Esophagus muscularis mucosa (tissue), 4 donors: ENCODE results near the gene STAT1. TPM values are rescaled to one million over a fixed set of nuclear protein-coding genes. Genes with fewer than 3 reads are reported as not detected.

Experiments
- DNase-seq: peaks from one replicate; pipeline ENCODE4 v3.0.0-alpha.2; 2017; ENCODE audit errors: extremely low spot score
- H3K27ac ChIP-seq, 4 donors: fragments of 200-600 bp; sonication (generic); replicated peaks in 1 of 4; 1 replicate in 3 of 4; 2 replicates in 1 of 4; pipeline ENCODE4 v1.5.1; 2016 to 2019; ENCODE audit warnings: mild to moderate bottlenecking in 1 of 4
- H3K27me3 ChIP-seq, 4 donors: fragments of 200-600 bp; sonication (generic); one replicate each; pipeline versions ENCODE4 v1.5.1 to v1.6.0; 2016 to 2019
- H3K36me3 ChIP-seq, 4 donors: fragments of 200-600 bp; sonication (generic); one replicate each; pipeline ENCODE4 v1.5.1; 2016 to 2019
- H3K4me1 ChIP-seq, 4 donors: fragments of 200-600 bp; sonication (generic); one replicate each; pipeline ENCODE4 v1.5.1; 2016 to 2019
- H3K4me3 ChIP-seq, 4 donors: fragments of 200-600 bp; sonication (generic); 1 replicate in 2 of 4; 2 replicates in 2 of 4; pipeline ENCODE4 v1.5.1; 2016 to 2019; ENCODE audit warnings: mild to moderate bottlenecking in 4 of 4, moderate library complexity in 1 of 4
- H3K9me3 ChIP-seq, 4 donors: fragments of 200-600 bp; sonication (generic); 1 replicate in 3 of 4; 2 replicates in 1 of 4; pipeline ENCODE4 v1.5.1; 2016 to 2019
- EP300 ChIP-seq: sonication (generic); formaldehyde crosslinking; IDR thresholded peaks from one replicate; pipeline ENCODE4 v1.6.1; 2017; ENCODE audit warnings: antibody characterized with exemption
- POLR2A ChIP-seq: fragments of 450-650 bp; IDR thresholded peaks from one replicate; pipeline ENCODE4 v1.6.1; 2017; ENCODE audit warnings: antibody characterized with exemption, moderate library complexity, mild to moderate bottlenecking, low read depth
- POLR2AphosphoS5 ChIP-seq, 2 donors: sonication (generic); formaldehyde crosslinking; IDR thresholded peaks; one replicate each; pipeline ENCODE4 v1.6.1; 2017; ENCODE audit warnings: antibody characterized with exemption in 2 of 2
- WGBS: methylation state at CpG from one replicate; pipeline ENCODE4 v1.1.5; 2018; 5-methylcytosine and 5-hydroxymethylcytosine counted together
- intact Hi-C: fragments of 100-400 bp; cut with DNase I; formaldehyde crosslinking; loops from one replicate; pipeline ENCODE4 v1.15.1; 2023
- total RNA-seq, 4 donors: library from RNA; depleted of rRNA; stranded (reverse); fragments of >200 nt; gene quantifications; one replicate each; pipeline versions ENCODE4 v1.1.0 to v1.2.1, GENCODE V29; 2016
- TF ChIP-seq, protein P1 (sequence below), 3 experiments: fragments of 200-600 bp in 2 of 3; fragments of 450-650 bp in 1 of 3; sonication (generic) in 2 of 3; IDR thresholded peaks; one replicate each; pipeline ENCODE4 v1.5.1; 2017 to 2019; ENCODE audit warnings: antibody characterized with exemption in 3 of 3, mild to moderate bottlenecking in 2 of 3, moderate library complexity in 1 of 3

Gene STAT1
- total RNA-seq, 4 donors from 2014 or later = 44.2 to 57.3 (median 48.6) TPM

DNA sequence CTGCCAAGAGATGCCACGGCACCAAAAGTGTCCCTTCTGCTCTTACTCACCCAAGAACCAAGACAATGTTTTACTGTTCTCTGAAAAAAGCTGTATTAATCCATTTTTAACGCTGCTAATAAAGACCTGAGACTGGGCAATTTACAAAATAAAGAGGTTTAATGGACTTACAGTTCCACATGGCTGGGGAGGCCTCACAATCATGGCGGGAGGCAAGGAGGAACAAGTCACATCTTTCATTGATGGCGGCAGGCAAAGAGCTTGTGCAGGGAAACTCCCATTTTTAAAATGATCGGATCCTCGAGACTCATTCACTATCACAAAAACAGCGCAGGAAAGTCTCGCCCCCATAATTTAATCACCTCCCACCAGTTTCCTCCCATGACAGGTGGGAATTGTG, 1.9 kb upstream of the STAT1 start:
- Histone ChIP-seq H3K27me3 (no peaks in the 10 kb centered on the region), H3K27ac (no peak overlapping the region), H3K4me1 (peaks cover 21 to 40% (median 39%) of the 10 kb centered on the region in 4 donors), H3K9me3 (no peaks in the 10 kb centered on the region), H3K36me3 (peaks cover 0 to 10% (median 0%) of the 10 kb centered on the region in 4 donors), H3K4me3 (no peak overlapping the region)
- TF ChIP-seq POLR2AphosphoS5 (IDR thresholded peaks at IDR 0.05) = no peak
- no peak for TF ChIP-seq EP300
- no peak for TF ChIP-seq POLR2A
- TF ChIP-seq, protein P1, sequence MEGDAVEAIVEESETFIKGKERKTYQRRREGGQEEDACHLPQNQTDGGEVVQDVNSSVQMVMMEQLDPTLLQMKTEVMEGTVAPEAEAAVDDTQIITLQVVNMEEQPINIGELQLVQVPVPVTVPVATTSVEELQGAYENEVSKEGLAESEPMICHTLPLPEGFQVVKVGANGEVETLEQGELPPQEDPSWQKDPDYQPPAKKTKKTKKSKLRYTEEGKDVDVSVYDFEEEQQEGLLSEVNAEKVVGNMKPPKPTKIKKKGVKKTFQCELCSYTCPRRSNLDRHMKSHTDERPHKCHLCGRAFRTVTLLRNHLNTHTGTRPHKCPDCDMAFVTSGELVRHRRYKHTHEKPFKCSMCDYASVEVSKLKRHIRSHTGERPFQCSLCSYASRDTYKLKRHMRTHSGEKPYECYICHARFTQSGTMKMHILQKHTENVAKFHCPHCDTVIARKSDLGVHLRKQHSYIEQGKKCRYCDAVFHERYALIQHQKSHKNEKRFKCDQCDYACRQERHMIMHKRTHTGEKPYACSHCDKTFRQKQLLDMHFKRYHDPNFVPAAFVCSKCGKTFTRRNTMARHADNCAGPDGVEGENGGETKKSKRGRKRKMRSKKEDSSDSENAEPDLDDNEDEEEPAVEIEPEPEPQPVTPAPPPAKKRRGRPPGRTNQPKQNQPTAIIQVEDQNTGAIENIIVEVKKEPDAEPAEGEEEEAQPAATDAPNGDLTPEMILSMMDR (IDR thresholded peaks at IDR 0.05) = no peak
- 89% methylated on average over 8 of the region's 8 CpGs for WGBS
- DNase-seq = no peak
- intact Hi-C loops = loop anchor here (5.0 to 10.0 kb wide), 2 partner anchors 171 to 661 kb away; partner anchors contain the start of gene NABP1

DNA sequence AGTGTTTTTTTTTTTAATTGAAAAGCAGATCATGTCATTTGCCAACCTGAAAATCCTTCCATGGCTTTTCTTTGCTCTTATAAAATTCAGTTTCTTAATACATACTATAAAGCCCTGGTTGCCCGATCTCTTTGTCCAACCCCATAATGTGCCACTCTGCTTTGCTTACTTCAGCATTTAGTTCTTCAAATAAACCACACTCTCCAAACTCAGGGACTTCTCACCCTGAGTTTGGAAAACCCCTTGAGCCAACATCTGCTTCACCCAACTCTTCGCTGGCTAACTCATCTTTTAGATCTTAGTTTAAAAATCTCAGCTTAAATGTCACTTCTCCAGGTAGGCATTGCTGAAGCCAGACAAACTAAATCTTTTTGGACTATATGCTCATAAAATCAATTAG, 1.3 kb upstream of the STAT1 start:
- H3K9me3 ChIP-seq = no peaks in the 10 kb centered on the region
- TF ChIP-seq EP300 (no peak), POLR2AphosphoS5 (IDR thresholded peaks at IDR 0.05) (no peak), POLR2A (no peak)
- TF ChIP-seq, protein P1 (IDR thresholded peaks at IDR 0.05) = no peak
- H3K4me1 ChIP-seq = peaks cover 22 to 39% (median 38%) of the 10 kb centered on the region in 4 donors
- no peak overlapping the region for H3K4me3 ChIP-seq
- 96% methylated on average over 2 of the region's 2 CpGs for WGBS
- intact Hi-C loops = loop anchor here (5.0 to 10.0 kb wide), 2 partner anchors 170 to 662 kb away; partner anchors contain the start of gene NABP1
- H3K27me3 ChIP-seq = no peaks in the 10 kb centered on the region
- no peak for DNase-seq
- peak overlapping the region in 1 of 4 donors; percentile 96 for H3K27ac ChIP-seq
- peaks cover 0 to 11% (median 0%) of the 10 kb centered on the region in 4 donors for H3K36me3 ChIP-seq

DNA sequence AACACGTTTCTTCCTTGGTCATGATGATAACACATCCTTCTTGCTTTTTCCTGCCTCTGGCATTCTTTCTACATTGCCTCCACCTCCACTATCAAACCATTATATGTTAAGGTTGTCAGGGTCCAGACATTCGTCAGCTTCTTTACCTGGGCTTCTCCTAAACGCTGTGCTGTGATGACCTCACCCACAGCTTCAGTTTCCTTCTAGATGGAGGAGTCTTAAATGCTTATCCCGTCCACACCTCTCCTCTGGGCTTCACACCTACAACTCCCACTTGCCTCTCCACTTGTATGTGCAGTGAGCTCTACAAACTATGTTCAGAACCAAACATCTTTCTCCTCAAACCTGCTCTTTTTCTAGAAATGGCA, 666 bp upstream of the STAT1 start:
- Histone ChIP-seq H3K27me3 (no peaks in the 10 kb centered on the region), H3K27ac (peak overlapping the region; percentile 84 to 96 (median 91)), H3K36me3 (peaks cover 0 to 17% (median 1%) of the 10 kb centered on the region in 4 donors), H3K4me3 (peak overlapping the region; percentile 77 to 89 (median 84)), H3K9me3 (no peaks in the 10 kb centered on the region), H3K4me1 (peaks cover 22 to 35% (median 34%) of the 10 kb centered on the region in 4 donors)
- TF ChIP-seq POLR2A = no peak
- TF ChIP-seq POLR2AphosphoS5 (IDR thresholded peaks at IDR 0.05) = no peak
- no peak for TF ChIP-seq EP300
- TF ChIP-seq, protein P1 (IDR thresholded peaks at IDR 0.05) = no peak
- 36% methylated on average over 4 of the region's 4 CpGs for WGBS
- intact Hi-C loops = loop anchor here (5.0 to 10.0 kb wide), 2 partner anchors 170 to 663 kb away; partner anchors contain the start of gene NABP1
- DNase-seq = no peak

DNA sequence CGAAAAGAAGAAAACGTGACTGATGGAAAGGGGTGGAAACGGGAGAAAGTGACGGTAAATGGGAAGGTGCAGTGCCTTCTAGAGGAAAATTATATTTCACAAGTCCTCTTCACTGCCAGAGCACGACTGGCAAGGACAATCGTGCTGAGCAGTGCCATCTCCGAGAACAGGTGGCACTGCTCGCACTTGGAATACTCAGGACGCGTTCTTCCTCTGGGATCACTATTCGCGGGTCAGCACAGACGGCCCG, 364 bp downstream of the STAT1 start:
- TF ChIP-seq POLR2AphosphoS5 (IDR thresholded peaks at IDR 0.05) (no peak), EP300 (no peak)
- H3K9me3 ChIP-seq = no peaks in the 10 kb centered on the region
- H3K27me3 ChIP-seq = no peaks in the 10 kb centered on the region
- no peak for DNase-seq
- peaks cover 22 to 35% (median 34%) of the 10 kb centered on the region in 4 donors for H3K4me1 ChIP-seq
- peak overlapping the region; percentile 84 to 96 (median 91) for H3K27ac ChIP-seq
- 0% methylated on average over 11 of the region's 14 CpGs for WGBS
- H3K4me3 ChIP-seq = peak overlapping the region; percentile 77 to 89 (median 84)
- intact Hi-C loops = loop anchor here (10.0 kb wide), 1 partner anchor 169 kb away; no protein-coding TSS in a partner anchor
- H3K36me3 ChIP-seq = peaks cover 0 to 28% (median 6%) of the 10 kb centered on the region in 4 donors

DNA sequence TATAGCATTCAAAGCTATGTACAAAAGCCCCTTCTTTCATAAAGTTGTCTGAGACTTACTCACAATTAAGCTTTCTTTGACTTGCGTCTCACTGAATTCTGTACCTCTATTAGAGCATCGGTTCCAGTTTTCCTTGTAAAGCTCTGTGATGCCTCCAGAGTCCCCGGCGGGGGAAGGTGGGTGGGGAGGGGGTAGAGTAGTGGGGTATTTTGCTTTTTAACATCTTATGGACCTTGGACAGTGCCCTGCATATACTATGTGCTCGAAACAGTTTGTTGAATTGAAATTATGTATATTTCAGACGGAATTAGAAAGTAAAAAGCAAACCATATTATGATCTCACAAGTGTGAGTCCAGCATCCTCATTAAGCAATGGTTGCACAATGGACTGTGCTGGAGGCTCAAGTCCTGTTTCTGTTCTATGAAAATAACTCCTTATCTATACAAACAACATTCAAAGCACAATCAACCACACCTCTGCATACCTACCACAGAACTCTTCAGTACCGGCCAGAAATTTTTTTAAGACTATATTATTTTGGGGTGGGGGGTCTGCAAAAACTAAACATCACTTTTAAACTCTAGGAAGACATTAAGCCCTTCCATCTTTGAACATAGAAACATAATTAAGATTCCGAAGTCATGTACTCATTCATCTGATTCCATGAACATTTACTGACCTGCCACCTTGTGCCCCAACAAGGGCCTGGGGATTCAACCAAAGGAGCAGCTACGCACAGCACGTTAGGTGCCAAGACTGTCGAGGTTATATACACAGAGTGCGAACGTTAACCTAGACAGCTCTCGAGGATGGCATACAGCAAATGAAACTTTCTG, 908 bp downstream of the STAT1 start:
- no peak for DNase-seq
- intact Hi-C loops = loop anchor here (10.0 kb wide), 1 partner anchor 168 kb away; no protein-coding TSS in a partner anchor
- Histone ChIP-seq H3K4me3 (peak overlapping the region; percentile 77 to 89 (median 84)), H3K36me3 (peaks cover 0 to 33% (median 8%) of the 10 kb centered on the region in 4 donors), H3K27me3 (no peaks in the 10 kb centered on the region), H3K9me3 (no peaks in the 10 kb centered on the region), H3K4me1 (peaks cover 22 to 35% (median 34%) of the 10 kb centered on the region in 4 donors), H3K27ac (peak overlapping the region; percentile 84 to 96 (median 91))
- TF ChIP-seq EP300 (no peak), POLR2AphosphoS5 (IDR thresholded peaks at IDR 0.05) (no peak), POLR2A (no peak)
- TF ChIP-seq, protein P1 (IDR thresholded peaks at IDR 0.05) = no peak
- WGBS = 26% methylated on average over 14 of the region's 14 CpGs
